H9 (cell line): Measurements from ENCODE around the gene NCOR2. TPM values are rescaled to one million over a fixed set of nuclear protein-coding genes. Genes with fewer than 3 reads are reported as not detected.

ENCODE experiments used
- DNase-seq: peaks from one replicate; pipeline ENCODE4 v3.0.0-alpha.2; 2017
- H2AFZ ChIP-seq: one replicate; pipeline ENCODE4 v1.6.1; 2013; ENCODE audit warnings: mild to moderate bottlenecking, low read length, control low read depth, moderate library complexity
- H2AK5ac ChIP-seq: 2 replicates; pipeline ENCODE4 v1.6.1; 2013; ENCODE audit warnings: low read length, control low read depth, mixed read lengths; ENCODE audit not compliant: insufficient read length
- H2BK120ac ChIP-seq: one replicate; pipeline ENCODE4 v1.6.1; 2013; ENCODE audit warnings: low read depth, mild to moderate bottlenecking, low read length, control low read depth, inconsistent platforms; ENCODE audit not compliant: poor library complexity, severe bottlenecking
- H2BK12ac ChIP-seq: 2 replicates; pipeline ENCODE4 v1.6.1; 2013; ENCODE audit warnings: low read length, control low read depth, mixed read lengths, low read depth; ENCODE audit not compliant: insufficient read length
- H2BK15ac ChIP-seq: 2 replicates; pipeline ENCODE4 v1.6.1; 2013; ENCODE audit warnings: low read depth, low read length, control low read depth
- H2BK20ac ChIP-seq: one replicate; pipeline ENCODE4 v1.6.1; 2013; ENCODE audit warnings: low read depth, mild to moderate bottlenecking, low read length, control low read depth, inconsistent platforms; ENCODE audit not compliant: poor library complexity, severe bottlenecking
- H2BK5ac ChIP-seq: 2 replicates; pipeline ENCODE4 v1.6.1; 2013; ENCODE audit warnings: low read length, control low read depth, mixed read lengths; ENCODE audit not compliant: insufficient read length
- H3K14ac ChIP-seq: 2 replicates; pipeline ENCODE4 v1.6.1; 2013; ENCODE audit warnings: low read length, control low read depth; ENCODE audit not compliant: insufficient read depth
- H3K18ac ChIP-seq: 2 replicates; pipeline ENCODE4 v1.6.1; 2013; ENCODE audit warnings: low read depth, mild to moderate bottlenecking, mixed read lengths, low read length, control low read depth; ENCODE audit not compliant: insufficient read length
- H3K23ac ChIP-seq: 2 replicates; pipeline ENCODE4 v1.6.1; 2013; ENCODE audit warnings: low read length, control low read depth, mixed read lengths, low read depth; ENCODE audit not compliant: insufficient read length
- H3K23me2 ChIP-seq: 2 replicates; pipeline ENCODE4 v1.6.1; 2013; ENCODE audit warnings: low read depth, mild to moderate bottlenecking, mixed read lengths, low read length, control low read depth; ENCODE audit not compliant: insufficient read length, poor library complexity, severe bottlenecking
- H3K27ac ChIP-seq: 2 replicates; pipeline ENCODE4 v1.5.1; 2013; ENCODE audit warnings: low read length, control low read depth, mixed read lengths, low read depth; ENCODE audit not compliant: insufficient read length
- H3K27me3 ChIP-seq: 2 replicates; pipeline ENCODE4 v1.6.1; 2013; ENCODE audit warnings: low read length, control low read depth, inconsistent platforms; ENCODE audit not compliant: insufficient read depth
- H3K4ac ChIP-seq: 2 replicates; pipeline ENCODE4 v1.6.1; 2013; ENCODE audit warnings: low read depth, mild to moderate bottlenecking, control low read depth, inconsistent platforms, low read length, moderate library complexity
- H3K4me1 ChIP-seq: 2 replicates; pipeline ENCODE4 v1.6.1; 2013; ENCODE audit warnings: low read length, control low read depth, inconsistent platforms; ENCODE audit not compliant: insufficient read depth
- H3K4me2 ChIP-seq: 2 replicates; pipeline ENCODE4 v1.6.1; 2013; ENCODE audit warnings: low read length, control low read depth, mixed read lengths; ENCODE audit not compliant: insufficient read length, insufficient read depth
- H3K56ac ChIP-seq: 2 replicates; pipeline ENCODE4 v1.6.1; 2013; ENCODE audit warnings: low read depth, mild to moderate bottlenecking, mixed read lengths, low read length, control low read depth; ENCODE audit not compliant: insufficient read length
- H3K79me1 ChIP-seq: 2 replicates; pipeline ENCODE4 v1.6.1; 2013; ENCODE audit warnings: low read depth, mild to moderate bottlenecking, moderate library complexity, low read length, control low read depth, inconsistent platforms; ENCODE audit not compliant: insufficient read depth, poor library complexity, severe bottlenecking
- H3K79me2 ChIP-seq: 2 replicates; pipeline ENCODE4 v1.6.1; 2013; ENCODE audit warnings: low read length, control low read depth, inconsistent platforms; ENCODE audit not compliant: insufficient read depth
- H3K9ac ChIP-seq: 2 replicates; pipeline ENCODE4 v1.6.1; 2013; ENCODE audit warnings: low read length, control low read depth, mixed read lengths; ENCODE audit not compliant: insufficient read length; ENCODE audit errors: extremely low read depth
- H3K9me3 ChIP-seq: one replicate; pipeline ENCODE4 v1.6.1; 2013; ENCODE audit warnings: low read depth, low read length, inconsistent platforms; ENCODE audit not compliant: control insufficient read depth
- H3T11ph ChIP-seq: one replicate; pipeline ENCODE4 v1.6.1; 2013; ENCODE audit warnings: mild to moderate bottlenecking, low read length, control low read depth, inconsistent platforms
- H4K20me1 ChIP-seq: one replicate; pipeline ENCODE4 v1.6.1; 2013; ENCODE audit not compliant: control insufficient read depth, insufficient read length, insufficient read depth
- H4K5ac ChIP-seq: 2 replicates; pipeline ENCODE4 v1.6.1; 2013; ENCODE audit warnings: low read depth, mild to moderate bottlenecking, mixed read lengths, low read length, control low read depth; ENCODE audit not compliant: insufficient read length
- H4K8ac ChIP-seq: replicated peaks from 2 replicates; pipeline ENCODE4 v1.6.1; 2013; ENCODE audit warnings: low read length, control low read depth, mixed read lengths, low read depth; ENCODE audit not compliant: insufficient read length
- H4K91ac ChIP-seq: 2 replicates; pipeline ENCODE4 v1.6.1; 2013; ENCODE audit warnings: low read depth, mild to moderate bottlenecking, moderate library complexity, mixed read lengths, low read length, control low read depth; ENCODE audit not compliant: insufficient read length
- H3K27ac Mint-ChIP-seq, 3 experiments: 2 replicates in 2 of 3; 3 replicates in 1 of 3; pipeline ENCODE4 v1.8.0; 2020 to 2021; ENCODE audit warnings: mixed read lengths in 3 of 3, mild to moderate bottlenecking in 1 of 3, moderate library complexity in 1 of 3
- H3K27me3 Mint-ChIP-seq: 2 replicates; pipeline ENCODE4 v1.8.0; 2021; ENCODE audit warnings: low read depth, mild to moderate bottlenecking, moderate library complexity, mixed read lengths
- H3K36me3 Mint-ChIP-seq, 3 experiments: 2 replicates in 2 of 3; 3 replicates in 1 of 3; pipeline ENCODE4 v1.8.0; 2020 to 2021; ENCODE audit warnings: low read depth in 3 of 3, mixed read lengths in 3 of 3; ENCODE audit not compliant: insufficient read depth in 1 of 3
- H3K4me1 Mint-ChIP-seq, 2 experiments: 2 replicates each; pipeline ENCODE4 v1.8.0; 2020; ENCODE audit warnings: mixed read lengths in 2 of 2
- H3K4me3 Mint-ChIP-seq, 2 experiments: 2 replicates in 1 of 2; 3 replicates in 1 of 2; pipeline ENCODE4 v1.8.0; 2020 to 2021; ENCODE audit warnings: mild to moderate bottlenecking in 2 of 2, mixed read lengths in 2 of 2, moderate library complexity in 1 of 2
- H3K9me3 Mint-ChIP-seq, 2 experiments: 2 replicates in 1 of 2; 3 replicates in 1 of 2; pipeline ENCODE4 v1.8.0; 2020; ENCODE audit warnings: mild to moderate bottlenecking in 2 of 2, mixed read lengths in 2 of 2, moderate library complexity in 1 of 2
- WGBS: extraction: QIAGEN DNeasy Blood & Tissue Kit; methylation state at CpG from one replicate; pipeline ENCODE4 v1.1.7; 2013; ENCODE audit warnings: missing lambda C conversion rate, low lambda C conversion rate, mixed read lengths; ENCODE audit not compliant: insufficient read length; ENCODE audit errors: extremely low coverage; 5-methylcytosine and 5-hydroxymethylcytosine counted together
- total RNA-seq: library from RNA; stranded (reverse); gene quantifications from 2 replicates; pipeline ENCODE4 v1.2.1, GENCODE V29; 2021
- TF ChIP-seq, protein P1 (sequence below): fragments of 200-600 bp; sonication (generic); conservative IDR thresholded peaks from 3 replicates; pipeline ENCODE4 v1.8.0; 2021; ENCODE audit warnings: antibody characterized with exemption, mild to moderate bottlenecking

The NCOR2 gene
- total RNA-seq, 1 experiment from 2014 or later, result 226 TPM

DNA sequence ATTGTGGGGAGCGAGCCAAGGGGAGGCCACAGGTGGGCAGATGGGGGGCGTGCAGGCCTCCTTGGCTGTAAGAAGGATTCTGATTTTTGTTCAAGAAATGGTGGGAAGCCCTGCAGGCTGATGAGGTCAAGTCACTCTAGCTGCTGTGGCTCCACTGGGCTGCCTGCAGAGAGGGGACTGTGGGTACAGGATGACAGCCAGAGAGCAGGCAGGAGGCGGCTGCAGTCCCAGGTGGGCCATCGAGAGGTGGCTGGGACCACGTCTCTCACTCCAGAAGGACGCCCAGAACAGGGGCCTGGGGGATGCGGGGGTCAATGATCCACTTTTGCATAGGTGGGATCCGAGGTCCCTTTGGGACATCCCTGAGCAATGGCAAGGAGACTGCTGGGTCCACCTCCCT lies 9.1 kb downstream of the NCOR2 start:
- no peaks in the 10 kb centered on the region for H3K9me3 ChIP-seq
- no peak overlapping the region for H3T11ph ChIP-seq
- H3K36me3 Mint-ChIP-seq, result peaks cover 6 to 14% (median 13%) of the 10 kb centered on the region in 3 experiments
- H3K79me1 ChIP-seq, result peaks cover 8% of the 10 kb centered on the region
- H3K9ac ChIP-seq, result no peak overlapping the region
- DNase-seq, result no peak
- no peak overlapping the region; a peak in 1 of 5 replicates for H3K4me3 Mint-ChIP-seq
- H3K27ac Mint-ChIP-seq, result peak overlapping the region in 2 of 3 experiments; percentile 36 to 39; a peak in 1 of 7 replicates
- H3K4ac ChIP-seq, result no peak overlapping the region
- no peak overlapping the region for H2AFZ ChIP-seq
- no peak overlapping the region for H3K18ac ChIP-seq
- no peak overlapping the region for H2BK120ac ChIP-seq
- no peak overlapping the region for H2AK5ac ChIP-seq
- H3K79me2 ChIP-seq, result peaks cover 88% of the 10 kb centered on the region; the same call in 1 of the 2 replicates
- no peak overlapping the region for H2BK20ac ChIP-seq
- H3K27me3 Mint-ChIP-seq, result no peaks in the 10 kb centered on the region
- no peak overlapping the region for H4K8ac ChIP-seq
- peaks cover 13% of the 10 kb centered on the region; the same call in 1 of the 2 replicates for H3K4me1 ChIP-seq
- no peak overlapping the region for H2BK12ac ChIP-seq
- WGBS, result no CpG with 5 or more reads among the region's 8 CpGs
- no peaks in the 10 kb centered on the region for H3K23me2 ChIP-seq
- no peaks in the 10 kb centered on the region for H3K9me3 Mint-ChIP-seq
- H3K27ac ChIP-seq, result no peak overlapping the region
- H4K91ac ChIP-seq, result no peak overlapping the region
- no peak overlapping the region for H3K14ac ChIP-seq
- no peaks in the 10 kb centered on the region for H3K27me3 ChIP-seq
- no peak overlapping the region for H4K5ac ChIP-seq
- no peaks in the 10 kb centered on the region for H4K20me1 ChIP-seq
- peaks cover 61 to 78% of the 10 kb centered on the region in 2 experiments for H3K4me1 Mint-ChIP-seq
- H2BK5ac ChIP-seq, result no peak overlapping the region
- no peak overlapping the region for H3K4me2 ChIP-seq
- no peak overlapping the region for H2BK15ac ChIP-seq
- no peak overlapping the region for H3K56ac ChIP-seq
- no peak overlapping the region for H3K23ac ChIP-seq
- TF ChIP-seq, protein P1, sequence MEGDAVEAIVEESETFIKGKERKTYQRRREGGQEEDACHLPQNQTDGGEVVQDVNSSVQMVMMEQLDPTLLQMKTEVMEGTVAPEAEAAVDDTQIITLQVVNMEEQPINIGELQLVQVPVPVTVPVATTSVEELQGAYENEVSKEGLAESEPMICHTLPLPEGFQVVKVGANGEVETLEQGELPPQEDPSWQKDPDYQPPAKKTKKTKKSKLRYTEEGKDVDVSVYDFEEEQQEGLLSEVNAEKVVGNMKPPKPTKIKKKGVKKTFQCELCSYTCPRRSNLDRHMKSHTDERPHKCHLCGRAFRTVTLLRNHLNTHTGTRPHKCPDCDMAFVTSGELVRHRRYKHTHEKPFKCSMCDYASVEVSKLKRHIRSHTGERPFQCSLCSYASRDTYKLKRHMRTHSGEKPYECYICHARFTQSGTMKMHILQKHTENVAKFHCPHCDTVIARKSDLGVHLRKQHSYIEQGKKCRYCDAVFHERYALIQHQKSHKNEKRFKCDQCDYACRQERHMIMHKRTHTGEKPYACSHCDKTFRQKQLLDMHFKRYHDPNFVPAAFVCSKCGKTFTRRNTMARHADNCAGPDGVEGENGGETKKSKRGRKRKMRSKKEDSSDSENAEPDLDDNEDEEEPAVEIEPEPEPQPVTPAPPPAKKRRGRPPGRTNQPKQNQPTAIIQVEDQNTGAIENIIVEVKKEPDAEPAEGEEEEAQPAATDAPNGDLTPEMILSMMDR, result no peak
